Epithelial cell of proximal tubule (primary cell): ENCODE results near the gene ITGA11. TPM values are rescaled to one million over a fixed set of nuclear protein-coding genes. Genes with fewer than 3 reads are reported as not detected.
A peak's percentile ranks its signal among the peaks of the same experiment; 100 is the strongest.

Source experiments
- DNase-seq: peaks from one replicate; pipeline ENCODE4 v3.0.0-alpha.2; 2011; ENCODE audit warnings: low read depth
- H3K4me3 ChIP-seq: 2 replicates; pipeline ENCODE4 v1.5.1; 2011; ENCODE audit warnings: low read depth, mild to moderate bottlenecking, low read length
- CTCF ChIP-seq: conservative IDR thresholded peaks from 2 replicates; pipeline ENCODE4 v1.5.1; 2012; ENCODE audit warnings: low read depth, mild to moderate bottlenecking, low read length
- total RNA-seq: library from RNA; depleted of rRNA; stranded (reverse); fragments of >200 nt; gene quantifications from 2 replicates; pipeline ENCODE4 v1.2.3, GENCODE V29; 2015

The ITGA11 gene
- total RNA-seq, 1 donor from 2014 or later = 1.6 TPM

GRCh38 chr15:68252925-68253534 is 178.9 kb downstream of the ITGA11 start:
- no peak overlapping the region for H3K4me3 ChIP-seq
- peak; percentile 88 for TF ChIP-seq CTCF
- no peak for DNase-seq

GRCh38 chr15:68249058-68249713 is 182.8 kb downstream of the ITGA11 start:
- TF ChIP-seq CTCF = no peak
- no peak for DNase-seq
- H3K4me3 ChIP-seq = no peak overlapping the region

Other genes starting within 250 kb of the ITGA11 start
- gene CALML4, start 226.8 kb downstream of the ITGA11 start, total RNA-seq = 2.0 and 3.8 TPM in 2 replicates
- gene CLN6, start 202.4 kb downstream of the ITGA11 start, total RNA-seq = 14.9 and 55.0 TPM in 2 replicates
- gene FEM1B, start 154.4 kb downstream of the ITGA11 start, total RNA-seq = 19.9 and 20.2 TPM in 2 replicates
- 13.5 and 18.3 TPM in 2 replicates for gene CORO2B, start 146.8 kb upstream of the ITGA11 start, total RNA-seq